HepG2 (cell line): ENCODE data around the gene PPP1R14D. TPM values are rescaled to one million over a fixed set of nuclear protein-coding genes. Genes with fewer than 3 reads are reported as not detected.

Source experiments
- CHCHD3 ChIP-seq: sonication (generic); formaldehyde crosslinking; IDR thresholded peaks from 2 replicates; pipeline ENCODE4 v1.8.0; 2022; ENCODE audit warnings: mild to moderate bottlenecking, missing genetic modification reagents, moderate library complexity
- FOXC1 ChIP-seq: sonication (generic); formaldehyde crosslinking; IDR thresholded peaks from 2 replicates; pipeline ENCODE4 v1.8.0; 2022; ENCODE audit warnings: mild to moderate bottlenecking, missing genetic modification reagents, borderline replicate concordance
- HIVEP1 ChIP-seq: sonication (generic); formaldehyde crosslinking; IDR thresholded peaks from 2 replicates; pipeline ENCODE4 v1.4.0; 2020; ENCODE audit warnings: mild to moderate bottlenecking, missing genetic modification reagents
- HNF4G ChIP-seq, 2 experiments: sonication (generic) in 1 of 2; formaldehyde crosslinking in 1 of 2; IDR thresholded peaks; 2 replicates each; pipeline versions ENCODE4 v1.4.0 to v1.6.1; 2011 to 2020; ENCODE audit warnings: borderline replicate concordance in 2 of 2, low read depth in 2 of 2, mild to moderate bottlenecking in 2 of 2, low read length in 1 of 2, missing genetic modification reagents in 1 of 2, moderate library complexity in 1 of 2
- KAT8 ChIP-seq: IDR thresholded peaks from 2 replicates; pipeline ENCODE4 v1.6.1; 2016; ENCODE audit warnings: missing genetic modification reagents, missing compliant biosample characterization
- NFE2L2 ChIP-seq: fragments of 150-350 bp; IDR thresholded peaks from 2 replicates; pipeline ENCODE4 v1.6.1; 2014; ENCODE audit warnings: low read length
- SAP130 ChIP-seq: IDR thresholded peaks from 2 replicates; pipeline ENCODE4 v1.6.1; 2016; ENCODE audit warnings: low read depth
- SOX6 ChIP-seq, 2 experiments: fragments of 450-650 bp in 1 of 2; sonication (generic) in 1 of 2; formaldehyde crosslinking in 1 of 2; IDR thresholded peaks; 2 replicates each; pipeline versions ENCODE4 v1.4.0 to v1.6.1; 2017 to 2020; ENCODE audit warnings: antibody characterized with exemption in 1 of 2, mild to moderate bottlenecking in 1 of 2, missing genetic modification reagents in 1 of 2
- U2AF1 ChIP-seq: fragments of 200-400 bp; formaldehyde crosslinking; optimal IDR thresholded peaks from 2 replicates; pipeline ENCODE3; 2017; ENCODE audit warnings: mild to moderate bottlenecking, low read depth, low read length
- U2AF2 ChIP-seq: fragments of 200-400 bp; formaldehyde crosslinking; IDR thresholded peaks from 2 replicates; pipeline ENCODE4 v1.6.1; 2017; ENCODE audit warnings: low read depth, mild to moderate bottlenecking, low read length
- ZNF101 ChIP-seq: sonication (generic); formaldehyde crosslinking; IDR thresholded peaks from 2 replicates; pipeline ENCODE4 v1.4.0; 2020; ENCODE audit warnings: mild to moderate bottlenecking, low read depth, missing genetic modification reagents, borderline replicate concordance
- ZNF292 ChIP-seq: sonication (generic); formaldehyde crosslinking; IDR thresholded peaks from 2 replicates; pipeline ENCODE4 v1.8.1; 2022; ENCODE audit warnings: mild to moderate bottlenecking, low read depth, missing genetic modification reagents, borderline replicate concordance
- polyA plus RNA-seq, 8 experiments: library from polyadenylated mRNA; depleted of rRNA in 3 of 8; stranded (reverse) in 7 of 8; unstranded in 1 of 8; fragments of >200 nt; fragmentation: Illumina TruSeq in 4 of 8; extraction: Trizol in 4 of 8; gene quantifications; 2 replicates each; pipeline versions ENCODE4 v1.2.1 to v1.2.3, GENCODE V29; 2011 to 2016; ENCODE audit warnings: low read depth in 4 of 8, missing spikeins in 1 of 8, mixed read lengths in 1 of 8; ENCODE audit not compliant: insufficient read depth in 1 of 8
- total RNA-seq, 5 experiments: library from RNA; depleted of rRNA; stranded (reverse); fragments of >200 nt; fragmentation: Illumina TruSeq; extraction: Trizol; gene quantifications; 2 replicates each; pipeline ENCODE4 v1.2.3, GENCODE V29; 2016; ENCODE audit warnings: low read depth in 1 of 5
- TF ChIP-seq, protein P1 (sequence below): sonication (generic); formaldehyde crosslinking; IDR thresholded peaks from 2 replicates; pipeline ENCODE4 v1.5.1; 2020; ENCODE audit warnings: mild to moderate bottlenecking, missing genetic modification reagents, moderate library complexity
- TF ChIP-seq, protein P2 (sequence below): sonication (generic); formaldehyde crosslinking; IDR thresholded peaks from 2 replicates; pipeline ENCODE4 v1.8.0; 2022; ENCODE audit warnings: missing genetic modification reagents, low read depth, mild to moderate bottlenecking, borderline replicate concordance
- TF ChIP-seq, protein P3 (sequence below): IDR thresholded peaks from 2 replicates; pipeline ENCODE4 v1.6.1; 2016; ENCODE audit warnings: mild to moderate bottlenecking
- TF ChIP-seq, protein P4 (sequence below): sonication (generic); formaldehyde crosslinking; IDR thresholded peaks from 2 replicates; pipeline ENCODE4 v1.4.0; 2020; ENCODE audit warnings: missing genetic modification reagents
- TF ChIP-seq, protein P5 (sequence below): sonication (generic); formaldehyde crosslinking; IDR thresholded peaks from 2 replicates; pipeline ENCODE4 v1.8.0; 2022; ENCODE audit warnings: mild to moderate bottlenecking, missing genetic modification reagents
- TF ChIP-seq, protein P6 (sequence below): IDR thresholded peaks from 2 replicates; pipeline ENCODE4 v1.6.1; 2016; ENCODE audit warnings: missing genetic modification reagents, missing compliant biosample characterization

The PPP1R14D gene
- total and polyA plus RNA-seq, 2 of the 13 experiments (the other 11 are each of a cell fraction or from before 2014, with no cell fraction given) = 0.53 to 0.55 TPM

DNA sequence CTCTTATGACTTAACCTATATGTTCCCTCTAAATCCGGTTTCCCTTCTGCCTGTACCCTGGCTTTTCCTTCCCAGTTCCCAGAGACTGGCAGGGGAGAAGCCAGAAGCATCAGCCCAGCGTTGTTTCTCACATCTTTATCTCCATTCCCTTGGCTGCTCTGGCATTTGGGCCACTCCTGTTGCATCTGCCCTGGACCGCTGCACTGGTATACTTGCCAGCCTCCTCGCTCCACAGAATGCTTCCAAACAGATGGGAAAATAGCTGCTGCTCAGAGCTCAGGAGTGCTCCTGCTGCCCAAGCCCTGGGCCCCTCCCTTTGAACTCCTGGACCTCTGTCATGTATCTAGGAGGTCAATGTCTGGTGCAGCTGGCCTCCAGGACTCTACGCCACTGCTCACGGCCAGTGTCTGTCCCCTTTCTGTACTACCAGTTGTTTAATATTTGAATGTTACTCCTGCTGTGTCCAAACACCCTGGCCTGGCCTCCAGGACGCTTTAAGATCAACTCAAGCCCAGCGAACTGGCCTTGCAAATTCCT lies 22.1 kb upstream of the PPP1R14D start (continued):
- TF ChIP-seq, protein P1, sequence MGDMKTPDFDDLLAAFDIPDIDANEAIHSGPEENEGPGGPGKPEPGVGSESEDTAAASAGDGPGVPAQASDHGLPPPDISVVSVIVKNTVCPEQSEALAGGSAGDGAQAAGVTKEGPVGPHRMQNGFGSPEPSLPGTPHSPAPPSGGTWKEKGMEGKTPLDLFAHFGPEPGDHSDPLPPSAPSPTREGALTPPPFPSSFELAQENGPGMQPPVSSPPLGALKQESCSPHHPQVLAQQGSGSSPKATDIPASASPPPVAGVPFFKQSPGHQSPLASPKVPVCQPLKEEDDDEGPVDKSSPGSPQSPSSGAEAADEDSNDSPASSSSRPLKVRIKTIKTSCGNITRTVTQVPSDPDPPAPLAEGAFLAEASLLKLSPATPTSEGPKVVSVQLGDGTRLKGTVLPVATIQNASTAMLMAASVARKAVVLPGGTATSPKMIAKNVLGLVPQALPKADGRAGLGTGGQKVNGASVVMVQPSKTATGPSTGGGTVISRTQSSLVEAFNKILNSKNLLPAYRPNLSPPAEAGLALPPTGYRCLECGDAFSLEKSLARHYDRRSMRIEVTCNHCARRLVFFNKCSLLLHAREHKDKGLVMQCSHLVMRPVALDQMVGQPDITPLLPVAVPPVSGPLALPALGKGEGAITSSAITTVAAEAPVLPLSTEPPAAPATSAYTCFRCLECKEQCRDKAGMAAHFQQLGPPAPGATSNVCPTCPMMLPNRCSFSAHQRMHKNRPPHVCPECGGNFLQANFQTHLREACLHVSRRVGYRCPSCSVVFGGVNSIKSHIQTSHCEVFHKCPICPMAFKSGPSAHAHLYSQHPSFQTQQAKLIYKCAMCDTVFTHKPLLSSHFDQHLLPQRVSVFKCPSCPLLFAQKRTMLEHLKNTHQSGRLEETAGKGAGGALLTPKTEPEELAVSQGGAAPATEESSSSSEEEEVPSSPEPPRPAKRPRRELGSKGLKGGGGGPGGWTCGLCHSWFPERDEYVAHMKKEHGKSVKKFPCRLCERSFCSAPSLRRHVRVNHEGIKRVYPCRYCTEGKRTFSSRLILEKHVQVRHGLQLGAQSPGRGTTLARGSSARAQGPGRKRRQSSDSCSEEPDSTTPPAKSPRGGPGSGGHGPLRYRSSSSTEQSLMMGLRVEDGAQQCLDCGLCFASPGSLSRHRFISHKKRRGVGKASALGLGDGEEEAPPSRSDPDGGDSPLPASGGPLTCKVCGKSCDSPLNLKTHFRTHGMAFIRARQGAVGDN = peak; percentile 34; the same call in 1 of the 2 replicates
- TF ChIP-seq, protein P2, sequence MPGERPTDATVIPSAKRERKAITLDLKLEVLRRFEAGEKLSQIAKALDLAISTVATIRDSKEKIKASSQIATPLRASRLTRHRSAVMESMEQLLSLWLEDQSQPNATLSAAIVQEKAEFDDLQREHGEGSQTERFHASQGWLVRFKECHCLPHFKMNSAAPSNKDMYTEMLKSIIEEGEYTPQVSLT (CRISPR knock-in tag) = no peak
- TF ChIP-seq HNF4G (IDR thresholded peaks at IDR 0.05; ENCODE audit: borderline replicate concordance, low read depth, low read length) = peak; percentile 53; the same call in 1 of the 2 replicates
- TF ChIP-seq HNF4G (CRISPR knock-in tag; IDR thresholded peaks at IDR 0.05; ENCODE audit: borderline replicate concordance, low read depth) = no peak
- 0 out of 2 replicates have a peak, but pooled peaks have one; percentile 27 for TF ChIP-seq HIVEP1 (CRISPR knock-in tag)
- TF ChIP-seq, protein P3, sequence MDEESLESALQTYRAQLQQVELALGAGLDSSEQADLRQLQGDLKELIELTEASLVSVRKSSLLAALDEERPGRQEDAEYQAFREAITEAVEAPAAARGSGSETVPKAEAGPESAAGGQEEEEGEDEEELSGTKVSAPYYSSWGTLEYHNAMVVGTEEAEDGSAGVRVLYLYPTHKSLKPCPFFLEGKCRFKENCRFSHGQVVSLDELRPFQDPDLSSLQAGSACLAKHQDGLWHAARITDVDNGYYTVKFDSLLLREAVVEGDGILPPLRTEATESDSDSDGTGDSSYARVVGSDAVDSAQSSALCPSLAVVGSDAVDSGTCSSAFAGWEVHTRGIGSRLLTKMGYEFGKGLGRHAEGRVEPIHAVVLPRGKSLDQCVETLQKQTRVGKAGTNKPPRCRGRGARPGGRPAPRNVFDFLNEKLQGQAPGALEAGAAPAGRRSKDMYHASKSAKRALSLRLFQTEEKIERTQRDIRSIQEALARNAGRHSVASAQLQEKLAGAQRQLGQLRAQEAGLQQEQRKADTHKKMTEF (CRISPR knock-in tag) = 0 out of 2 replicates have a peak, but pooled peaks have one; percentile 14
- TF ChIP-seq, protein P4, sequence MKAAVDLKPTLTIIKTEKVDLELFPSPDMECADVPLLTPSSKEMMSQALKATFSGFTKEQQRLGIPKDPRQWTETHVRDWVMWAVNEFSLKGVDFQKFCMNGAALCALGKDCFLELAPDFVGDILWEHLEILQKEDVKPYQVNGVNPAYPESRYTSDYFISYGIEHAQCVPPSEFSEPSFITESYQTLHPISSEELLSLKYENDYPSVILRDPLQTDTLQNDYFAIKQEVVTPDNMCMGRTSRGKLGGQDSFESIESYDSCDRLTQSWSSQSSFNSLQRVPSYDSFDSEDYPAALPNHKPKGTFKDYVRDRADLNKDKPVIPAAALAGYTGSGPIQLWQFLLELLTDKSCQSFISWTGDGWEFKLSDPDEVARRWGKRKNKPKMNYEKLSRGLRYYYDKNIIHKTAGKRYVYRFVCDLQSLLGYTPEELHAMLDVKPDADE (CRISPR knock-in tag) = no peak
- no peak for TF ChIP-seq ZNF101 (CRISPR knock-in tag)
- 0 out of 2 replicates have a peak, but pooled peaks have one; percentile 17 for TF ChIP-seq KAT8
- TF ChIP-seq FOXC1 (CRISPR knock-in tag) = 0 out of 2 replicates have a peak, but pooled peaks have one; percentile 30
- peak; percentile 66; the same call in 1 of the 2 replicates for TF ChIP-seq ZNF292 (CRISPR knock-in tag)
- no peak for TF ChIP-seq SOX6 (IDR thresholded peaks at IDR 0.05)
- TF ChIP-seq SOX6 (CRISPR knock-in tag; IDR thresholded peaks at IDR 0.05) = peak; percentile 44
- no peak for TF ChIP-seq U2AF1
- TF ChIP-seq, protein P5, sequence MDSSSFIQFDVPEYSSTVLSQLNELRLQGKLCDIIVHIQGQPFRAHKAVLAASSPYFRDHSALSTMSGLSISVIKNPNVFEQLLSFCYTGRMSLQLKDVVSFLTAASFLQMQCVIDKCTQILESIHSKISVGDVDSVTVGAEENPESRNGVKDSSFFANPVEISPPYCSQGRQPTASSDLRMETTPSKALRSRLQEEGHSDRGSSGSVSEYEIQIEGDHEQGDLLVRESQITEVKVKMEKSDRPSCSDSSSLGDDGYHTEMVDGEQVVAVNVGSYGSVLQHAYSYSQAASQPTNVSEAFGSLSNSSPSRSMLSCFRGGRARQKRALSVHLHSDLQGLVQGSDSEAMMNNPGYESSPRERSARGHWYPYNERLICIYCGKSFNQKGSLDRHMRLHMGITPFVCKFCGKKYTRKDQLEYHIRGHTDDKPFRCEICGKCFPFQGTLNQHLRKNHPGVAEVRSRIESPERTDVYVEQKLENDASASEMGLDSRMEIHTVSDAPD (CRISPR knock-in tag) = no peak
- TF ChIP-seq CHCHD3 = no peak
- TF ChIP-seq SAP130 (CRISPR knock-in tag) = peak; percentile 39
- TF ChIP-seq U2AF2 = no peak
- TF ChIP-seq, protein P6, sequence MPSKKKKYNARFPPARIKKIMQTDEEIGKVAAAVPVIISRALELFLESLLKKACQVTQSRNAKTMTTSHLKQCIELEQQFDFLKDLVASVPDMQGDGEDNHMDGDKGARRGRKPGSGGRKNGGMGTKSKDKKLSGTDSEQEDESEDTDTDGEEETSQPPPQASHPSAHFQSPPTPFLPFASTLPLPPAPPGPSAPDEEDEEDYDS (CRISPR knock-in tag) = peak; percentile 39; the same call in 1 of the 2 replicates
- TF ChIP-seq NFE2L2 = no peak
